Left ventricle myocardium inferior (tissue), 1 donor: ENCODE data around the gene KIAA1328. TPM values are rescaled to one million over a fixed set of nuclear protein-coding genes. Genes with fewer than 3 reads are reported as not detected.

Experiments
- DNase-seq: peaks from one replicate; pipeline ENCODE4 v3.0.0-alpha.2; 2020
- H3K27ac ChIP-seq: fragments of 200-600 bp; replicated peaks from 2 replicates; pipeline ENCODE4 v1.8.0; 2021
- H3K27me3 ChIP-seq: fragments of 200-600 bp; 2 replicates; pipeline ENCODE4 v1.8.0; 2021; ENCODE audit warnings: low read depth
- H3K36me3 ChIP-seq: fragments of 200-600 bp; 2 replicates; pipeline ENCODE4 v1.8.0; 2021
- H3K4me1 ChIP-seq: fragments of 200-600 bp; 2 replicates; pipeline ENCODE4 v1.8.0; 2021
- H3K4me3 ChIP-seq: fragments of 200-600 bp; 2 replicates; pipeline ENCODE4 v1.8.0; 2021; ENCODE audit warnings: mild to moderate bottlenecking, moderate library complexity
- H3K9me3 ChIP-seq: fragments of 200-600 bp; replicated peaks from 2 replicates; pipeline ENCODE4 v1.8.0; 2021
- CTCF ChIP-seq: fragments of 200-600 bp; IDR thresholded peaks from 2 replicates; pipeline ENCODE4 v1.8.0; 2021; ENCODE audit warnings: antibody characterized with exemption, mild to moderate bottlenecking, borderline replicate concordance
- intact Hi-C: fragments of 100-400 bp; cut with micrococcal nuclease; formaldehyde crosslinking; loops from one replicate; pipeline ENCODE4 v1.11.0; 2022
- total RNA-seq: library from RNA; stranded (reverse); fragmentation: NEBNext Ultra II Directional; extraction: Animal tissue kit (Norgen Biotek cat#: 25700); gene quantifications from one replicate; pipeline ENCODE4 v1.2.1, GENCODE V29; 2021
- donor health status: DM: no; HTN: yes; CAD: no; lungs with severe emphysema.

KIAA1328 gene
- total RNA-seq, 1 donor from 2014 or later: 4.0 TPM

DNA sequence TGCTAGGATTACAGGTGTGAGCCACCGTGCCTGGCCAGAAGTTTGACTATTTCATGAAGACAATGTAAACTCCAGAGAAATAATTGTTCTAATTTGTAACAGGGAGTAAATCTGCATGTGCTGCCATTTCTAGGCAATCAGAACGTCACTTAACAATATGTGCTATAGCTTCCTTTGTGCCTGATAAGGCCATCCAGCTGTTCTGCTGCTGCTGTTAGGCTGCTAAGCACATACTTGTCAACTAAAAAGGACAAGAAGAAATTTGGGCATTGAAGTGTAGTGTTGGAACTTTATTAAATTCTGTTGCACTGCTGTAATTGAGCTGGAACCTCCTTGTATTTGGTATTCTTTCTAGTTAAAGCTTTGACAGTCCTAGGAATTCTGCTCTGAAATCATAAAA lies 57.1 kb downstream of the KIAA1328 start:
- DNase-seq: no peak
- Histone ChIP-seq H3K9me3 (no peaks in the 10 kb centered on the region), H3K4me1 (peaks cover 29% of the 10 kb centered on the region), H3K27me3 (no peaks in the 10 kb centered on the region), H3K27ac (no peak overlapping the region), H3K4me3 (no peak overlapping the region), H3K36me3 (peaks cover 6% of the 10 kb centered on the region)
- TF ChIP-seq CTCF: no peak
- intact Hi-C loops: no loop called here

DNA sequence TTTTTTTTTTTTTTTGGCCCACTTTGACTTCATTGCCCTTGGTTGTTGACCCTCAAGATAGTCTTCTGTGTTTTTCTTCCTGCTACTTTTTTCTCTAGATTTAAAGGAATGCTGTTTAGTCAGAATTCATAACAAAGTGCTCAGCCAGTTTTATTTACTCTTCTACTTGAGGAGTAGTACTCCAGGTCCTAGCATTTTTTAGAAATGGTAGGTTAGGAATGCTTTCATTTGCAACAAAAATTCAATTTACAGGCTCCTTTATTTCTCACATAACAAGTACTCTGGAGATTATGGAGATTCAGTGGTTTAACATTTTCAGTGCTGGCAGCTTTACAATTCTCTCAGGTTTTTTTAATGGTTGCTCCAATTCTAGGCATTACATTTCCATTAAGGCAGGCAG lies 58.2 kb downstream of the KIAA1328 start:
- DNase-seq: no peak
- Histone ChIP-seq H3K4me1 (peaks cover 29% of the 10 kb centered on the region), H3K27ac (no peak overlapping the region), H3K4me3 (no peak overlapping the region), H3K9me3 (no peaks in the 10 kb centered on the region), H3K27me3 (no peaks in the 10 kb centered on the region), H3K36me3 (peaks cover 6% of the 10 kb centered on the region)
- TF ChIP-seq CTCF: no peak
- intact Hi-C loops: no loop called here

DNA sequence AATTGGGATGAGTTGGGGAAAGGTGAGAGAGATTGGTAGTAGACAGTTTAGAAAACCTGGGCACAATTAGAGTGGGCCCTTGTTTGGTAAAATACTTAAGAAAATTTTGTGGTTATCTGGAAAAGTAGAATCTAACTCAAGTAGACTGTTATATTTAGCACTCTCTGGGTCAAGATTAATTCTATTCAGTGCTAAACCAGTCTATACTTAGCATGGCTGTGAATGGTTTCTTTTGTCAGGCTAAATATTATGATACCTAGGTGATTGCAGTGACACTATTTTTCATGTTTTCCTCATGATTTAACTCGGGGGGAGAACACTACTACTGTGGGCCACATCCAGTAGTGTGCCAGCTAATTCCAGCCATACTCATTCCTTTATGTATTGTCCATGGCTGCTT lies 58.9 kb downstream of the KIAA1328 start:
- H3K27ac ChIP-seq: no peak overlapping the region
- H3K4me3 ChIP-seq: no peak overlapping the region
- peaks cover 29% of the 10 kb centered on the region for H3K4me1 ChIP-seq
- no peak for TF ChIP-seq CTCF
- H3K9me3 ChIP-seq: no peaks in the 10 kb centered on the region
- no peak for DNase-seq
- intact Hi-C loops: no loop called here
- peaks cover 6% of the 10 kb centered on the region for H3K36me3 ChIP-seq
- no peaks in the 10 kb centered on the region for H3K27me3 ChIP-seq

DNA sequence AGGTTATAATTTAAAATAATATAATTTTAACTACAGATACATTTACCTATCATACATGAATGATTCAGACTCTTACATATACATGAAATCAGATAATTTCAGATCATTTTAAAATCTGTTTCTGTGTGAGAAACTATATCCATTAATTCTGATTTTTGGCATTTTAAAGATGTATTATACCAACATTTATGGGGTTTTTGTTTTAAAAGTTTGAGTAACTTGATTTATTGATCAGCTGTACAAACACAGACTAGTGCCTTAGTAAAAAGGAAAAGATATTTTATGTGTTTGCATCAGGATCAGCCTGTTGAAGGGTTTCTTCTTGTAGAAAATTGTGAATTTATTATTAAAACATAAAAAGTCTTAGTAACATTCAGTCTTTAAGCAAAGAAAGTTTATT lies 59.9 kb downstream of the KIAA1328 start:
- intact Hi-C loops: no loop called here
- no peaks in the 10 kb centered on the region for H3K9me3 ChIP-seq
- no peak overlapping the region for H3K27ac ChIP-seq
- H3K27me3 ChIP-seq: no peaks in the 10 kb centered on the region
- H3K4me3 ChIP-seq: no peak overlapping the region
- H3K36me3 ChIP-seq: peaks cover 6% of the 10 kb centered on the region
- peaks cover 29% of the 10 kb centered on the region for H3K4me1 ChIP-seq
- TF ChIP-seq CTCF: no peak
- no peak for DNase-seq

DNA sequence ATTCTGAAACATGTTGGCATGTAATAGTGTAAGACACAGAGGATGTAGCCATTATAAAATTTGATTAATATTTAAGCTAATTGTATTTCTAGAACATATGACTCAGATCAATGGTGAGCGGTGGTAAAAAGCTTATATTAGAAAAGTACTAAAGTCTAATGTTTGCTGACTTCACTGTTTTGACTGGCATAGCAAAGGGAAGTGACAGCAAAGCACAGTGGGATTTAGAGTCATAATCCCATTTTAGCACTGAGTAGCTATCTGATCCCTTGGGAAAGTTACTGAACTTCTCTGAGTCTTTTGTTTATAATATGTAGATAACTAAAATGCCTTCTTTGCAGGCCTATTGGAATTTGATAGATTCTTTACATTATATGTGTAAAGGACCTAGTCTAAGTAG lies 60.4 kb downstream of the KIAA1328 start:
- intact Hi-C loops: no loop called here
- H3K27me3 ChIP-seq: no peaks in the 10 kb centered on the region
- no peaks in the 10 kb centered on the region for H3K9me3 ChIP-seq
- H3K4me1 ChIP-seq: peaks cover 29% of the 10 kb centered on the region
- H3K27ac ChIP-seq: no peak overlapping the region
- no peak for DNase-seq
- no peak for TF ChIP-seq CTCF
- H3K36me3 ChIP-seq: peaks cover 6% of the 10 kb centered on the region
- H3K4me3 ChIP-seq: no peak overlapping the region

- Histone ChIP-seq H3K27me3 (no peaks in the 10 kb centered on the region), H3K4me1 (peaks cover 29% of the 10 kb centered on the region), H3K27ac (no peak overlapping the region), H3K9me3 (no peaks in the 10 kb centered on the region), H3K4me3 (no peak overlapping the region), H3K36me3 (peaks cover 6% of the 10 kb centered on the region)
- intact Hi-C loops: no loop called here
- DNase-seq: no peak
- no peak for TF ChIP-seq CTCF
Observed at GRCh38 chr18:36889742-36890141, 60.8 kb downstream of the KIAA1328 start.
